Gastroesophageal sphincter (tissue), 3 donors: ENCODE results near the gene RANBP9.

ENCODE experiments used
- CTCF ChIP-seq, 4 experiments: fragments of 200-600 bp in 2 of 4; fragments of 450-650 bp in 2 of 4; sonication (generic) in 1 of 4; IDR thresholded peaks; one replicate each; pipeline ENCODE4 v1.5.1; 2017 to 2019; ENCODE audit warnings: antibody characterized with exemption in 4 of 4, mild to moderate bottlenecking in 2 of 4, moderate library complexity in 2 of 4
- EP300 ChIP-seq: sonication (generic); formaldehyde crosslinking; IDR thresholded peaks from one replicate; pipeline ENCODE4 v1.6.1; 2017; ENCODE audit warnings: antibody characterized with exemption, mild to moderate bottlenecking
- POLR2A ChIP-seq, 2 donors: fragments of 450-650 bp; IDR thresholded peaks; one replicate each; pipeline ENCODE4 v1.6.1; 2017; ENCODE audit warnings: antibody characterized with exemption in 2 of 2, mild to moderate bottlenecking in 2 of 2, moderate library complexity in 1 of 2
- POLR2AphosphoS5 ChIP-seq: sonication (generic); formaldehyde crosslinking; IDR thresholded peaks from one replicate; pipeline ENCODE4 v1.6.1; 2017; ENCODE audit warnings: antibody characterized with exemption

- TF ChIP-seq CTCF (IDR thresholded peaks at IDR 0.05) (no peak), POLR2A (IDR thresholded peaks at IDR 0.05) (no peak), POLR2AphosphoS5 (no peak), EP300 (no peak)
Observed at GRCh38 chr6:13615792-13616120, 95.9 kb downstream of the RANBP9 start.
